A549 treated with dexamethasone at 1 μM for 4 hours (cell line): ENCODE data around the gene ADAM30. TPM values are rescaled to one million over a fixed set of nuclear protein-coding genes. Genes with fewer than 3 reads are reported as not detected.

ENCODE experiments used
- total RNA-seq: library from RNA; stranded (reverse); fragments of 200-300 nt; extraction: Qiagen RNA extraction; gene quantifications from 5 replicates; pipeline ENCODE4 v1.2.3, GENCODE V29; 2022

ADAM30 gene
- total RNA-seq = not detected in 5 replicates

GRCh38 chr1:119896303-119896702 is at the start of gene ADAM30:
Gene ADAM30, minus strand, starts transcription at chr1:119896515. Its CDS starts 179 bp downstream, at chr1:119896336.

Other genes starting within 250 kb of the ADAM30 start
- gene ZNF697, start 248.2 kb downstream of the ADAM30 start, total RNA-seq = 1.4 to 2.0 TPM (median 1.8 TPM) in 5 replicates
- gene PHGDH, start 184.6 kb downstream of the ADAM30 start, total RNA-seq = 70.7 to 91.3 TPM (median 78.5 TPM) in 5 replicates
- not detected in 5 replicates for gene HMGCS2, start 127.6 kb downstream of the ADAM30 start, total RNA-seq
- gene REG4, start 85.1 kb downstream of the ADAM30 start, total RNA-seq = not detected in 5 replicates
- gene NOTCH2, start 173.1 kb upstream of the ADAM30 start, total RNA-seq = 30.2 to 54.0 TPM (median 48.7 TPM) in 5 replicates